HCT116 (cell line): ENCODE data around the gene ACBD3. TPM values are rescaled to one million over a fixed set of nuclear protein-coding genes. Genes with fewer than 3 reads are reported as not detected.
A peak's percentile ranks its signal among the peaks of the same experiment; 100 is the strongest.

Experiments used
- ATAC-seq: fragments of 200-7000 bp; cut with Tn5 transposase; 2 replicates; pipeline ENCODE4 v1.9.1; 2020; ENCODE audit warnings: mild to moderate bottlenecking, moderate library complexity
- BruUV-seq: library from RNA; stranded (reverse); fragments of 400-500 nt; replicated peaks from 2 replicates; lab custom pipeline; 2021; lab: Mats Ljungman, UMichigan
- CTCF ChIA-PET: fragments of 300-600 bp; sonication (Branson Sonifier 250); formaldehyde crosslinking; loops from one replicate; lab custom pipeline; 2021; ENCODE audit warnings: antibody characterized with exemption; lab: Charles Lee
- POLR2A ChIA-PET: fragments of 300-600, 350-600 bp; sonication (Branson Sonifier 250); formaldehyde crosslinking; loops from one replicate; lab custom pipeline; 2021; ENCODE audit warnings: antibody characterized with exemption; lab: Charles Lee
- RAD21 ChIA-PET, 2 experiments: fragments of 300-600 bp; sonication (Branson Sonifier 250); formaldehyde crosslinking; loops; one replicate each; lab custom pipeline; 2023; ENCODE audit warnings: low total read pairs in 2 of 2; ENCODE audit not compliant: uncharacterized antibody in 2 of 2, unreplicated experiment in 2 of 2, low non-redundant PET in 1 of 2; lab: Charles Lee
- DNase-seq: peaks from one replicate; pipeline ENCODE4 v3.0.0-alpha.2; 2010; ENCODE audit warnings: low read depth, low spot score
- H2AFZ ChIP-seq: fragments of 200-600 bp; shearing (Covaris generic), sonication (generic); 2 replicates; pipeline ENCODE4 v1.6.1; 2017; ENCODE audit warnings: low read depth, mixed run types, mixed read lengths, antibody characterized with exemption, low read length; ENCODE audit not compliant: poor library complexity, severe bottlenecking
- H3K27ac ChIP-seq: 2 replicates; pipeline ENCODE4 v1.5.1; 2012; ENCODE audit warnings: low read depth, low read length
- H3K27me3 ChIP-seq: fragments of 200-600 bp; sonication (generic); 2 replicates; pipeline ENCODE4 v1.6.1; 2016; ENCODE audit warnings: mixed run types, low read length, mixed read lengths; ENCODE audit not compliant: insufficient read depth
- H3K36me3 ChIP-seq, 2 experiments: fragments of 200-500 bp in 1 of 2; fragments of 200-600 bp in 1 of 2; sonication (Bioruptor generic) in 1 of 2; sonication (generic) in 1 of 2; 2 replicates each; pipeline versions ENCODE4 v1.5.1 to v1.6.1; 2014 to 2016; ENCODE audit warnings: low read length in 2 of 2, inconsistent platforms in 1 of 2, mixed read lengths in 1 of 2, mixed run types in 1 of 2; ENCODE audit not compliant: insufficient read depth in 2 of 2, control insufficient read depth in 1 of 2
- H3K4me1 ChIP-seq, 2 experiments: fragments of 200-600 bp in 1 of 2; sonication (generic) in 1 of 2; 2 replicates each; pipeline versions ENCODE4 v1.5.1 to v1.6.1; 2012 to 2017; ENCODE audit warnings: low read length in 2 of 2, inconsistent platforms in 1 of 2, mild to moderate bottlenecking in 1 of 2, mixed read lengths in 1 of 2, mixed run types in 1 of 2, moderate library complexity in 1 of 2; ENCODE audit not compliant: insufficient read depth in 2 of 2, control insufficient read depth in 1 of 2
- H3K4me2 ChIP-seq: fragments of 200-600 bp; sonication (generic); 2 replicates; pipeline ENCODE4 v1.6.1; 2017; ENCODE audit warnings: mixed run types, low read length, mixed read lengths
- H3K4me3 ChIP-seq, 2 experiments: fragments of 200-600 bp in 1 of 2; sonication (generic) in 1 of 2; replicated peaks in 1 of 2; 2 replicates each; pipeline ENCODE4 v1.5.1; 2011 to 2016; ENCODE audit warnings: low read length in 2 of 2, control low read depth in 1 of 2, low read depth in 1 of 2, mild to moderate bottlenecking in 1 of 2, mixed read lengths in 1 of 2, mixed run types in 1 of 2
- H3K79me2 ChIP-seq: fragments of 200-600 bp; sonication (generic); 2 replicates; pipeline ENCODE4 v1.6.1; 2017; ENCODE audit warnings: mild to moderate bottlenecking, mixed run types, low read length, moderate library complexity, mixed read lengths; ENCODE audit not compliant: insufficient read depth
- H3K9ac ChIP-seq: fragments of 200-600 bp; sonication (generic); 2 replicates; pipeline ENCODE4 v1.6.1; 2016; ENCODE audit warnings: low read length, mixed read lengths
- H3K9me2 ChIP-seq: fragments of 200-600 bp; sonication (generic), shearing (Covaris generic); 2 replicates; pipeline ENCODE4 v1.6.1; 2017; ENCODE audit warnings: mixed run types, mild to moderate bottlenecking, moderate library complexity; ENCODE audit not compliant: insufficient read depth
- H3K9me3 ChIP-seq, 2 experiments: fragments of 200-500 bp in 1 of 2; fragments of 200-600 bp in 1 of 2; sonication (Bioruptor generic) in 1 of 2; sonication (generic) in 1 of 2; 2 replicates each; pipeline ENCODE4 v1.6.1; 2014 to 2017; ENCODE audit warnings: low read length in 2 of 2, mixed read lengths in 2 of 2, inconsistent platforms in 1 of 2, low read depth in 1 of 2, mild to moderate bottlenecking in 1 of 2, mixed run types in 1 of 2, moderate library complexity in 1 of 2; ENCODE audit not compliant: control insufficient read depth in 1 of 2, insufficient read depth in 1 of 2
- H4K20me1 ChIP-seq: fragments of 200-600 bp; sonication (generic), shearing (Covaris generic); 2 replicates; pipeline ENCODE4 v1.6.1; 2017; ENCODE audit warnings: mixed run types, mild to moderate bottlenecking, moderate library complexity; ENCODE audit not compliant: insufficient read depth
- ATF3 ChIP-seq: IDR thresholded peaks from 2 replicates; pipeline ENCODE4 v1.6.1; 2012
- CTCF ChIP-seq, 3 experiments: fragments of 200-600 bp in 1 of 3; sonication (generic) in 1 of 3; IDR thresholded peaks in 2 of 3; conservative IDR thresholded peaks in 1 of 3; 2 replicates each; pipeline ENCODE4 v1.5.1; 2012 to 2017; ENCODE audit warnings: low read depth in 2 of 3, low read length in 2 of 3, antibody characterized with exemption in 1 of 3, borderline replicate concordance in 1 of 3, control low read depth in 1 of 3, mild to moderate bottlenecking in 1 of 3, mixed read lengths in 1 of 3, mixed run types in 1 of 3, moderate library complexity in 1 of 3; ENCODE audit not compliant: insufficient read depth in 1 of 3
- EZH2phosphoT487 ChIP-seq: fragments of 200-600 bp; IDR thresholded peaks from 2 replicates; pipeline ENCODE4 v1.6.1; 2018; ENCODE audit warnings: antibody characterized with exemption, borderline replicate concordance
- JUND ChIP-seq: IDR thresholded peaks from 2 replicates; pipeline ENCODE4 v1.6.1; 2012
- POLR2A ChIP-seq: IDR thresholded peaks from 2 replicates; pipeline ENCODE4 v1.7.0; 2011; ENCODE audit warnings: borderline replicate concordance; ENCODE audit not compliant: insufficient read depth, insufficient read length; ENCODE audit errors: extremely low read depth
- POLR2AphosphoS5 ChIP-seq: IDR thresholded peaks from 2 replicates; pipeline ENCODE4 v1.6.1; 2011; ENCODE audit warnings: mild to moderate bottlenecking, low read depth, low read length, moderate library complexity
- RAD21 ChIP-seq: IDR thresholded peaks from 2 replicates; pipeline ENCODE4 v1.6.1; 2012; ENCODE audit warnings: low read depth, mild to moderate bottlenecking
- SIN3A ChIP-seq: IDR thresholded peaks from 2 replicates; pipeline ENCODE4 v1.6.1; 2012; ENCODE audit warnings: low read depth
- SRF ChIP-seq: IDR thresholded peaks from 2 replicates; pipeline ENCODE4 v1.6.1; 2012; ENCODE audit warnings: low read depth
- YY1 ChIP-seq: IDR thresholded peaks from 2 replicates; pipeline ENCODE4 v1.6.1; 2011; ENCODE audit warnings: low read length, low read depth, moderate library complexity, mild to moderate bottlenecking; ENCODE audit not compliant: insufficient replicate concordance; ENCODE audit errors: extremely low read depth
- ZFX ChIP-seq: fragments of 450-650 bp; IDR thresholded peaks from 2 replicates; pipeline ENCODE4 v1.6.1; 2017
- ZNF274 ChIP-seq: fragments of 200-500 bp; sonication (Bioruptor generic); IDR thresholded peaks from 2 replicates; pipeline ENCODE4 v1.6.1; 2014; ENCODE audit warnings: mild to moderate bottlenecking, low read depth, low read length, inconsistent platforms
- intact Hi-C: fragments of 100-400 bp; cut with micrococcal nuclease; formaldehyde crosslinking; loops from 2 replicates; pipeline ENCODE4 v1.10.0; 2022
- total RNA-seq: library from RNA; stranded (reverse); gene quantifications from one replicate; pipeline ENCODE4 v1.2.1, GENCODE V29; 2021; ENCODE audit not compliant: unreplicated experiment

ACBD3 gene
- total RNA-seq, 1 experiment from 2014 or later, result 29.6 TPM

- BruUV-seq, result no TSS peak
- Histone ChIP-seq H3K9ac (no peak overlapping the region), H3K9me3 (peaks cover 0 to 4% of the 10 kb centered on the region in 2 experiments; a peak in 1 of 4 replicates), H3K27me3 (no peaks in the 10 kb centered on the region), H3K79me2 (no peaks in the 10 kb centered on the region), H2AFZ (no peak overlapping the region), H4K20me1 (no peaks in the 10 kb centered on the region)
- POLR2A ChIA-PET, result interaction anchor here (1.0 to 2.0 kb wide), 4 partner anchors 17 to 72 kb away, joined by 3 to 9 read pairs (median 4); partner anchors contain the start of gene H3-3A
- no peak for DNase-seq
- intact Hi-C loops, result loop anchor here (1.0 to 5.0 kb wide), 4 partner anchors 56 to 281 kb away; partner anchors contain the start of gene PARP1
- TF ChIP-seq POLR2A, result no peak
- TF ChIP-seq SIN3A, result no peak
- no peak for TF ChIP-seq ATF3
- no peak for TF ChIP-seq RAD21
- no peak for TF ChIP-seq ZFX
- no peak for TF ChIP-seq SRF
- TF ChIP-seq ZNF274, result no peak
- no peak for TF ChIP-seq EZH2phosphoT487
- TF ChIP-seq, all 23 proteins: peak for 0
- H3K4me2 ChIP-seq, result no peak overlapping the region; the same call in 1 of the 2 replicates
- no peak overlapping the region for H3K4me3 ChIP-seq
- H3K9me2 ChIP-seq, result no peaks in the 10 kb centered on the region
- CTCF ChIA-PET, result interaction anchor here (0.7 to 4.2 kb wide), 26 partner anchors 15 to 501 kb away, joined by 3 to 56 read pairs (median 4); partner anchors contain the start of genes LIN9 and PARP1
- no peaks in the 10 kb centered on the region for H3K36me3 ChIP-seq
- RAD21 ChIA-PET, result interaction anchor here (1.0 to 3.0 kb wide), 6 partner anchors 61 to 207 kb away, joined by 3 to 13 read pairs (median 4); no protein-coding TSS in a partner anchor
- ATAC-seq, result no peak
- no peak overlapping the region; the same call in 1 of the 2 replicates for H3K27ac ChIP-seq
- H3K4me1 ChIP-seq, result peaks cover 47 to 71% of the 10 kb centered on the region in 2 experiments
These were observed 60.7 kb downstream of the ACBD3 start for GRCh38 chr1:226125831-226126230.

GRCh38 chr1:226125097-226125630 is 61.4 kb downstream of the ACBD3 start:
- Histone ChIP-seq H3K36me3 (no peaks in the 10 kb centered on the region), H3K4me2 (peak overlapping the region; percentile 88), H2AFZ (peak overlapping the region; percentile 92), H3K79me2 (no peaks in the 10 kb centered on the region), H3K9me3 (no peaks in the 10 kb centered on the region), H3K27me3 (no peaks in the 10 kb centered on the region), H3K4me1 (peaks cover 47 to 71% of the 10 kb centered on the region in 2 experiments), H4K20me1 (no peaks in the 10 kb centered on the region), H3K9me2 (no peaks in the 10 kb centered on the region), H3K4me3 (peak overlapping the region in 1 of 2 experiments; percentile 26; a peak in 2 of 4 replicates), H3K27ac (peak overlapping the region; percentile 34), H3K9ac (peak overlapping the region; percentile 78)
- TF ChIP-seq POLR2AphosphoS5, result 0 out of 2 replicates have a peak, but pooled peaks have one; percentile 19
- TF ChIP-seq YY1, result peak; percentile 54
- no peak for TF ChIP-seq ZFX
- no peak for TF ChIP-seq JUND
- peak in 2 of 3 experiments; percentile 92 to 98; a peak in 4 of 6 replicates for TF ChIP-seq CTCF (IDR thresholded peaks at IDR 0.05 in 2 of 3, conservative IDR thresholded peaks at IDR 0.05 in 1 of 3; ENCODE audit: borderline replicate concordance in 1 of 3, insufficient read depth in 1 of 3, low read depth in 2 of 3, low read length in 2 of 3)
- TF ChIP-seq ZNF274, result no peak
- DNase-seq, result peak; percentile 74
- ChIA-PET RAD21 (interaction anchor here (0.6 to 3.0 kb wide), 7 partner anchors 60 to 208 kb away, joined by 3 to 13 read pairs (median 6); partner anchors contain the start of gene H3-3A (in 1 of the 2)), CTCF (interaction anchor here (0.7 to 4.2 kb wide), 24 partner anchors 8 to 501 kb away, joined by 3 to 56 read pairs (median 4); partner anchors contain the start of genes LIN9 and PARP1), POLR2A (interaction anchor here (1.5 to 2.0 kb wide), 3 partner anchors 16 to 72 kb away, joined by 3 to 9 read pairs (median 6); partner anchors contain the start of gene H3-3A)
- no TSS peak for BruUV-seq
- ATAC-seq, result peak; percentile 46
- intact Hi-C loops, result loop anchor here (1.0 to 5.0 kb wide), 4 partner anchors 57 to 282 kb away; partner anchors contain the start of gene PARP1
